Right atrium auricular region (tissue), 2 donors: ENCODE data around the gene HES3. TPM values are rescaled to one million over a fixed set of nuclear protein-coding genes. Genes with fewer than 3 reads are reported as not detected.

Experiments
- DNase-seq: peaks from one replicate; pipeline ENCODE4 v3.0.0-alpha.2; 2019; ENCODE audit warnings: low spot score
- H3K27ac ChIP-seq, 2 donors: fragments of 200-600 bp; sonication (generic); 1 replicate in 1 of 2; 2 replicates in 1 of 2; pipeline ENCODE4 v1.5.1; 2016 to 2019
- H3K27me3 ChIP-seq, 2 donors: fragments of 200-600 bp; sonication (generic); one replicate each; pipeline versions ENCODE4 v1.5.1 to v1.6.0; 2017 to 2019
- H3K36me3 ChIP-seq: fragments of 200-600 bp; sonication (generic); one replicate; pipeline ENCODE4 v1.5.1; 2016
- H3K4me1 ChIP-seq, 2 donors: fragments of 200-600 bp; sonication (generic); one replicate each; pipeline versions ENCODE4 v1.5.1 to v1.6.0; 2017 to 2019
- H3K4me3 ChIP-seq, 2 donors: fragments of 200-600 bp; sonication (generic); 1 replicate in 1 of 2; 2 replicates in 1 of 2; pipeline ENCODE4 v1.5.1; 2017 to 2019; ENCODE audit warnings: mild to moderate bottlenecking in 1 of 2, moderate library complexity in 1 of 2
- H3K9me3 ChIP-seq, 2 donors: fragments of 200-600 bp; sonication (generic); one replicate each; pipeline ENCODE4 v1.5.1; 2019
- CTCF ChIP-seq, 2 donors: fragments of 200-600 bp; sonication (generic); IDR thresholded peaks; one replicate each; pipeline ENCODE4 v1.5.1; 2019; ENCODE audit warnings: antibody characterized with exemption in 2 of 2
- total RNA-seq, 2 donors: library from RNA; depleted of rRNA; stranded (reverse); fragments of >200 nt; gene quantifications; one replicate each; pipeline ENCODE4 v1.1.0, GENCODE V29; 2016

Gene HES3
- total RNA-seq, 2 donors from 2014 or later = not detected

DNA sequence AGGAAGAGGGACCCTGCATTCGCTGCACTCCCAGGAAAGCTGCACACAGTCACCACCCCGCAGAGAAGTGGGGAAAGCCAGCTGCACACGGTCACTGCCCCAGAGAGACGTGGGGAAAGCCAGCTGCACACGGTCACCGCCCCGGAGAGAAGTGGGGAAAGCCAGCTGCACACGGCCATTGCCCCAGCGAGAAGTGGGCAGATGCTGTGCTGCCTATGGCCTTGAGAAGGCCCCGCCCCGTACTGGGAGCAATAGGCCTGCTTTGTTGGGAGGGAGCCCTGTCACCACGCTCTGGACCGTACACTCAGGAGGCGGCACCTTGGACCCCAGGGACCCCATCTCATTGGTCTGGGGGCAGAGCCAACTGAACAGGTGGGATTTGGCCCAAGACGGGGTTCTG lies 21.2 kb downstream of the HES3 start:
- DNase-seq = no peak
- H3K36me3 ChIP-seq = no peaks in the 10 kb centered on the region
- no peak for TF ChIP-seq CTCF (IDR thresholded peaks at IDR 0.05)
- no peaks in the 10 kb centered on the region for H3K27me3 ChIP-seq
- no peak overlapping the region for H3K27ac ChIP-seq
- H3K9me3 ChIP-seq = no peaks in the 10 kb centered on the region
- no peak overlapping the region for H3K4me3 ChIP-seq
- H3K4me1 ChIP-seq = peaks cover 0 to 35% of the 10 kb centered on the region in 2 donors

- peaks cover 0 to 25% of the 10 kb centered on the region in 2 donors for H3K4me1 ChIP-seq
- no peak for DNase-seq
- H3K4me3 ChIP-seq = no peak overlapping the region
- no peak for TF ChIP-seq CTCF (IDR thresholded peaks at IDR 0.05)
- no peaks in the 10 kb centered on the region for H3K27me3 ChIP-seq
- H3K9me3 ChIP-seq = no peaks in the 10 kb centered on the region
- H3K36me3 ChIP-seq = no peaks in the 10 kb centered on the region
- H3K27ac ChIP-seq = no peak overlapping the region
Measured at GRCh38 chr1:6266641-6267040, 22.7 kb downstream of the HES3 start.

GRCh38 chr1:6267686-6268322 lies 23.8 kb downstream of the HES3 start:
- H3K4me1 ChIP-seq = peaks cover 0 to 13% of the 10 kb centered on the region in 2 donors
- DNase-seq = no peak

GRCh38 chr1:6268415-6268814 lies 24.4 kb downstream of the HES3 start:
- no peak overlapping the region for H3K27ac ChIP-seq
- TF ChIP-seq CTCF (IDR thresholded peaks at IDR 0.05) = no peak
- no peaks in the 10 kb centered on the region for H3K9me3 ChIP-seq
- no peak for DNase-seq
- H3K27me3 ChIP-seq = no peaks in the 10 kb centered on the region
- peaks cover 0 to 7% of the 10 kb centered on the region in 2 donors for H3K4me1 ChIP-seq
- H3K4me3 ChIP-seq = no peak overlapping the region
- no peaks in the 10 kb centered on the region for H3K36me3 ChIP-seq

More at GRCh38 chr1:6267686-6268322, 23.8 kb downstream of the HES3 start:
- Histone ChIP-seq H3K27ac (no peak overlapping the region), H3K4me3 (no peak overlapping the region), H3K9me3 (no peaks in the 10 kb centered on the region), H3K36me3 (no peaks in the 10 kb centered on the region), H3K27me3 (no peaks in the 10 kb centered on the region)
- no peak for TF ChIP-seq CTCF (IDR thresholded peaks at IDR 0.05)

DNA sequence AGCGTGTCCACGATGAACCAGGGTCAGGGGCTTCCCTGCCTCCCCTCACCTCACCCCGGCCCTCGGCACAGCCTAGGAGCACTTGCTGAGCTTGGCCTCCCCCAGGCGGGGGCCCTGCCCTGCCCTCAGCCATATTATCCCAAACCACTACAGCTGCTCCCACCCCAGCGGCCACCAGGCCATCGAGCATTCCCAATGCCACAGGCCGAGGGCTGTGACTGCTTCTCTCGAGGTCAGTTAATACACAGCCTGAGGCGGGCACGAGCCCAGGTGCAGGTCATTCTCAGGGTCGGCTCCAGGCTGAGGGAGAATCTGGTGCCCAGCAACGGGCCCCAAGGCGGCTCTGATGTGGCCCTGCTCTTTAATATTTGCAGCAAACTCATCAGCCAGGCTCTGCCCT lies 25.3 kb downstream of the HES3 start:
- no peaks in the 10 kb centered on the region for H3K9me3 ChIP-seq
- H3K27me3 ChIP-seq = no peaks in the 10 kb centered on the region
- H3K4me1 ChIP-seq = no peaks in the 10 kb centered on the region
- no peak for TF ChIP-seq CTCF (IDR thresholded peaks at IDR 0.05)
- no peaks in the 10 kb centered on the region for H3K36me3 ChIP-seq
- no peak overlapping the region for H3K27ac ChIP-seq
- H3K4me3 ChIP-seq = no peak overlapping the region
- no peak for DNase-seq
